ENCODE data around the gene ASIC2. TPM values are rescaled to one million over a fixed set of nuclear protein-coding genes. Genes with fewer than 3 reads are reported as not detected.

ASIC2 gene
- total and polyA plus RNA-seq, 12 donors, result not detected

GRCh38 chr17:33227911-33228310 is 65.2 kb downstream of the ASIC2 start:
- Histone ChIP-seq H3K27ac (no peak overlapping the region), H3K9me3 (no peaks in the 10 kb centered on the region), H3K27me3 (peaks cover 0 to 12% (median 3%) of the 10 kb centered on the region in 7 donors), H3K36me3 (no peaks in the 10 kb centered on the region), H3K4me3 (no peak overlapping the region), H3K4me1 (no peaks in the 10 kb centered on the region)
- TF ChIP-seq, protein P1, sequence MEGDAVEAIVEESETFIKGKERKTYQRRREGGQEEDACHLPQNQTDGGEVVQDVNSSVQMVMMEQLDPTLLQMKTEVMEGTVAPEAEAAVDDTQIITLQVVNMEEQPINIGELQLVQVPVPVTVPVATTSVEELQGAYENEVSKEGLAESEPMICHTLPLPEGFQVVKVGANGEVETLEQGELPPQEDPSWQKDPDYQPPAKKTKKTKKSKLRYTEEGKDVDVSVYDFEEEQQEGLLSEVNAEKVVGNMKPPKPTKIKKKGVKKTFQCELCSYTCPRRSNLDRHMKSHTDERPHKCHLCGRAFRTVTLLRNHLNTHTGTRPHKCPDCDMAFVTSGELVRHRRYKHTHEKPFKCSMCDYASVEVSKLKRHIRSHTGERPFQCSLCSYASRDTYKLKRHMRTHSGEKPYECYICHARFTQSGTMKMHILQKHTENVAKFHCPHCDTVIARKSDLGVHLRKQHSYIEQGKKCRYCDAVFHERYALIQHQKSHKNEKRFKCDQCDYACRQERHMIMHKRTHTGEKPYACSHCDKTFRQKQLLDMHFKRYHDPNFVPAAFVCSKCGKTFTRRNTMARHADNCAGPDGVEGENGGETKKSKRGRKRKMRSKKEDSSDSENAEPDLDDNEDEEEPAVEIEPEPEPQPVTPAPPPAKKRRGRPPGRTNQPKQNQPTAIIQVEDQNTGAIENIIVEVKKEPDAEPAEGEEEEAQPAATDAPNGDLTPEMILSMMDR (IDR thresholded peaks at IDR 0.05), result no peak
- DNase-seq (no peak), ATAC-seq (no peak)
- intact Hi-C loops (cut with DNase I), result no loop called here
- 72% methylated on average over 3 of the region's 3 CpGs for WGBS, 2 donors

DNA sequence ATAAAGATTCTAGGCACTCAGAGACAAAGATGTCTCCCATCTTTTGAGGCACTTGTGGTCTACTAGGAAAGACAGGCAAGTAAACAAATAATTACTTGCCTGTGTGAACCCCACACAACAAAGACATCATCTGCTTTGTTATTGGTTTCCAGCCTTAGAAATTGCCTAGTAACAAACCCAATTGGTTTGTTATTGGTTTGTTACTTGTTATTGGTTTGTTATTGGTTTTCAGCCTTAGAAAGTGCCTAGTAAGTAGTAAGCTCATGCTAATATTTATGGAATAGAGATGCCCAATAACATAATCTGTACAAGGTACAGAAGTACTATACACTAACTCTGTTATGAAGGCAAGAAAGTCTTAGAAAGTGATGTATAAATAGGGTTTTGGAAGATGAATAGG is 67.1 kb downstream of the ASIC2 start:
- TF ChIP-seq, protein P1 (IDR thresholded peaks at IDR 0.05), result no peak
- H3K9me3 ChIP-seq, result no peaks in the 10 kb centered on the region
- no peak for ATAC-seq
- intact Hi-C loops (cut with DNase I), result no loop called here
- no peaks in the 10 kb centered on the region for H3K4me1 ChIP-seq
- H3K27me3 ChIP-seq, result peaks cover 0 to 23% (median 3%) of the 10 kb centered on the region in 7 donors
- no peak overlapping the region for H3K27ac ChIP-seq
- no peak overlapping the region for H3K4me3 ChIP-seq
- no peak for DNase-seq
- no peaks in the 10 kb centered on the region for H3K36me3 ChIP-seq

- peaks cover 0 to 23% (median 3%) of the 10 kb centered on the region in 7 donors for H3K27me3 ChIP-seq
- H3K27ac ChIP-seq, result no peak overlapping the region
- ATAC-seq (no peak), DNase-seq (peak in 1 of 2 donors; percentile 23)
- TF ChIP-seq, protein P1 (IDR thresholded peaks at IDR 0.05), result no peak
- H3K4me1 ChIP-seq, result no peaks in the 10 kb centered on the region
- 50 to 72% methylated on average over 1 of the region's 1 CpG for WGBS, 2 donors
- intact Hi-C loops (cut with DNase I), result no loop called here
- H3K36me3 ChIP-seq, result no peaks in the 10 kb centered on the region
- H3K9me3 ChIP-seq, result no peaks in the 10 kb centered on the region
- no peak overlapping the region for H3K4me3 ChIP-seq
Measured at GRCh38 chr17:33225509-33225908, 67.6 kb downstream of the ASIC2 start.

DNA sequence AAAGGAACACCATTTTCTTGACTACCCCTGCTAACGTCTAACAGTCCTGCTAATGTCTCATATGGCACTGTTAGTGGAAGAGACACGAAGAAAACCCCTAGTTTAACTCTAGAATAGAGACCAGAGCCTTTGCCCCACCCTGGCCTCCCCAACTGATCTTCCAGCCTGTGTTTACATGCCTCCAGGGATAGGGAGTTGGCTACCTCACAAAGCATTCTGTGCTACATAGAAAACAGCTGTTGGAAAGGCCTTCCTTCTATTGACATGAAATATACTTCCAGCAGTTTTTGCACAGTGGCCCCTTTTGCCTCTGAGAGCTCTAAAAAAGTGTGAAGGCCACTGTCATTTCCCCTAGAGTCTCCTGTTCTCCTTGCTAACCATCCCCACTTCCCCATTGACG is 73.1 kb downstream of the ASIC2 start:
- Histone ChIP-seq H3K27ac (no peak overlapping the region), H3K4me1 (no peaks in the 10 kb centered on the region), H3K27me3 (peaks cover 0 to 45% (median 18%) of the 10 kb centered on the region in 7 donors), H3K4me3 (no peak overlapping the region), H3K36me3 (no peaks in the 10 kb centered on the region), H3K9me3 (no peaks in the 10 kb centered on the region)
- DNase-seq (no peak), ATAC-seq (no peak)
- intact Hi-C loops (cut with DNase I), result no loop called here
- TF ChIP-seq, protein P1 (IDR thresholded peaks at IDR 0.05), result no peak
- 59% methylated on average over 3 of the region's 3 CpGs for WGBS, 2 donors
